ENCODE measurements around the gene ALG1L2. TPM values are rescaled to one million over a fixed set of nuclear protein-coding genes. Genes with fewer than 3 reads are reported as not detected.

Gene ALG1L2
- total and polyA plus RNA-seq, 2 of the 8 experiments (the other 6 are each of a cell fraction or from before 2014, with no cell fraction given) = 0.15 to 1.7 TPM

- H4K20me1 ChIP-seq (replicated peaks in 1 of 2; ENCODE audit: control insufficient read depth in 1 of 2, insufficient read depth in 2 of 2, low read length in 2 of 2) = no peaks in the 10 kb centered on the region
- no peak overlapping the region for H3K4ac ChIP-seq (replicated peaks; ENCODE audit: insufficient read length, low read depth, low read length)
- no peak overlapping the region for H3K27ac ChIP-seq (ENCODE audit: low read depth, low read length)
- H3K79me2 ChIP-seq (ENCODE audit: control insufficient read depth in 1 of 2, insufficient read depth in 2 of 2, low read length in 2 of 2) = no peaks in the 10 kb centered on the region
- H2BK120ac ChIP-seq (replicated peaks; ENCODE audit: low read depth, low read length) = no peak overlapping the region
- H3K4me2 ChIP-seq (ENCODE audit: insufficient read depth in 1 of 2, low read depth in 2 of 2, low read length in 2 of 2) = no peak overlapping the region
- no peak overlapping the region for H2BK12ac ChIP-seq (ENCODE audit: low read depth, low read length)
- FAIRE-seq = no peak
- no peak overlapping the region for H3K23ac ChIP-seq (ENCODE audit: insufficient read length)
- no peaks in the 10 kb centered on the region for H3K27me3 ChIP-seq (replicated peaks in 1 of 4; ENCODE audit: control insufficient read depth in 3 of 4, extremely low read depth in 1 of 4, insufficient read depth in 3 of 4, low read length in 3 of 4)
- no peak overlapping the region for H4K91ac ChIP-seq (replicated peaks; ENCODE audit: insufficient read length, low read length)
- H3K9ac ChIP-seq (replicated peaks in 1 of 4; ENCODE audit: extremely low read depth in 1 of 4, low read depth in 3 of 4, low read length in 3 of 4) = no peak overlapping the region
- H3K23me2 ChIP-seq (ENCODE audit: low read depth, low read length) = no peaks in the 10 kb centered on the region
- H3K4me1 ChIP-seq (replicated peaks in 1 of 4; ENCODE audit: control insufficient read depth in 3 of 4, insufficient read depth in 4 of 4, low read length in 3 of 4) = peaks cover 0 to 11% (median 4%) of the 10 kb centered on the region in 4 experiments; a peak in 3 of 7 replicates
- no peak overlapping the region for H3K4me3 ChIP-seq (ENCODE audit: extremely low read depth in 1 of 4, insufficient read depth in 2 of 4, low read depth in 3 of 4, low read length in 4 of 4)
- H2AFZ ChIP-seq (ENCODE audit: low read length) = no peak overlapping the region
- no peaks in the 10 kb centered on the region for H3K9me3 ChIP-seq (ENCODE audit: insufficient read depth in 2 of 2, low read depth in 1 of 2, low read length in 1 of 2)
- ChIA-PET CTCF (ENCODE audit: partially characterized antibody) (interaction anchor here (0.8 to 12.9 kb wide), 6 partner anchors 9 to 158 kb away, joined by 3 to 165 read pairs (median 3); no protein-coding TSS in a partner anchor), POLR2A (ENCODE audit: partially characterized antibody) (no interaction called here)
- DNase-seq (ENCODE audit: low read depth in 1 of 2, low spot score in 2 of 2) = no peak
- no peaks in the 10 kb centered on the region for H3K36me3 ChIP-seq (ENCODE audit: control insufficient read depth in 2 of 4, insufficient read depth in 4 of 4, low read length in 3 of 4)
- no peak overlapping the region for H2BK20ac ChIP-seq (ENCODE audit: low read length)
- H3K14ac ChIP-seq (ENCODE audit: insufficient read length) = no peak overlapping the region
- H3K79me1 ChIP-seq (ENCODE audit: low read depth, low read length) = no peaks in the 10 kb centered on the region
- 97% methylated on average over 14 of the region's 14 CpGs; no CpG with 5 or more reads in 1 of the 2 experiments for WGBS, 2 experiments (ENCODE audit: extremely low coverage in 1 of 2, insufficient coverage in 1 of 2, insufficient read length in 1 of 2, insufficient replicate concordance in 2 of 2, low coverage in 1 of 2, low lambda C conversion rate in 2 of 2, missing lambda C conversion rate in 1 of 2)
- no peak overlapping the region for H2BK5ac ChIP-seq (ENCODE audit: low read depth, low read length)
- no peak overlapping the region for H4K8ac ChIP-seq (ENCODE audit: extremely low read depth, insufficient read depth, low read length)
- H2BK15ac ChIP-seq (ENCODE audit: low read length) = no peak overlapping the region
- no peak overlapping the region for H2AK5ac ChIP-seq (ENCODE audit: low read depth, low read length)
- no peak overlapping the region for H4K5ac ChIP-seq (ENCODE audit: insufficient read length, low read depth, low read length)
- H3K18ac ChIP-seq (ENCODE audit: extremely low read depth, low read length) = no peak overlapping the region
- no peak overlapping the region for H3K56ac ChIP-seq (replicated peaks; ENCODE audit: insufficient read length, low read depth, low read length)
- no peak for TF ChIP-seq HDAC6 (IDR thresholded peaks at IDR 0.05; ENCODE audit: low read depth, low read length)
- no peak for TF ChIP-seq GABPA (IDR thresholded peaks at IDR 0.05; ENCODE audit: borderline replicate concordance, insufficient read depth, low read length)
- no peak for TF ChIP-seq FOSL1 (IDR thresholded peaks at IDR 0.05; ENCODE audit: insufficient read depth, low read depth, low read length)
- TF ChIP-seq, protein P1, sequence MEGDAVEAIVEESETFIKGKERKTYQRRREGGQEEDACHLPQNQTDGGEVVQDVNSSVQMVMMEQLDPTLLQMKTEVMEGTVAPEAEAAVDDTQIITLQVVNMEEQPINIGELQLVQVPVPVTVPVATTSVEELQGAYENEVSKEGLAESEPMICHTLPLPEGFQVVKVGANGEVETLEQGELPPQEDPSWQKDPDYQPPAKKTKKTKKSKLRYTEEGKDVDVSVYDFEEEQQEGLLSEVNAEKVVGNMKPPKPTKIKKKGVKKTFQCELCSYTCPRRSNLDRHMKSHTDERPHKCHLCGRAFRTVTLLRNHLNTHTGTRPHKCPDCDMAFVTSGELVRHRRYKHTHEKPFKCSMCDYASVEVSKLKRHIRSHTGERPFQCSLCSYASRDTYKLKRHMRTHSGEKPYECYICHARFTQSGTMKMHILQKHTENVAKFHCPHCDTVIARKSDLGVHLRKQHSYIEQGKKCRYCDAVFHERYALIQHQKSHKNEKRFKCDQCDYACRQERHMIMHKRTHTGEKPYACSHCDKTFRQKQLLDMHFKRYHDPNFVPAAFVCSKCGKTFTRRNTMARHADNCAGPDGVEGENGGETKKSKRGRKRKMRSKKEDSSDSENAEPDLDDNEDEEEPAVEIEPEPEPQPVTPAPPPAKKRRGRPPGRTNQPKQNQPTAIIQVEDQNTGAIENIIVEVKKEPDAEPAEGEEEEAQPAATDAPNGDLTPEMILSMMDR (IDR thresholded peaks at IDR 0.05; ENCODE audit: control extremely low read depth in 1 of 3, insufficient read depth in 1 of 3, low read depth in 1 of 3, low read length in 3 of 3) = no peak
- TF ChIP-seq NANOG (IDR thresholded peaks at IDR 0.05; ENCODE audit: insufficient read depth, low read depth, low read length, poor library complexity, severe bottlenecking) = no peak
- TF ChIP-seq, protein P2, sequence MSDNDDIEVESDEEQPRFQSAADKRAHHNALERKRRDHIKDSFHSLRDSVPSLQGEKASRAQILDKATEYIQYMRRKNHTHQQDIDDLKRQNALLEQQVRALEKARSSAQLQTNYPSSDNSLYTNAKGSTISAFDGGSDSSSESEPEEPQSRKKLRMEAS (IDR thresholded peaks at IDR 0.05) = no peak
- TF ChIP-seq RBBP5 (IDR thresholded peaks at IDR 0.05; ENCODE audit: borderline replicate concordance, low read depth, low read length) = no peak
These were observed 10.3 kb downstream of the ALG1L2 start for GRCh38 chr3:130091958-130092357.
